ENCODE measurements around the gene SCYGR2. TPM values are rescaled to one million over a fixed set of nuclear protein-coding genes. Genes with fewer than 3 reads are reported as not detected.

The SCYGR2 gene
- total and polyA plus RNA-seq, 7 experiments from 2014 or later = not detected

Other genes with a start within 250 kb of the SCYGR2 start
- gene TM4SF20, start 219.6 kb upstream of the SCYGR2 start, total RNA-seq = not detected
- gene TM4SF20, start 219.6 kb upstream of the SCYGR2 start, polyA plus RNA-seq = under 1 TPM in 1 of 2 donors, not detected in 1; 0.09 TPM
- gene SCYGR1, start 210.9 kb upstream of the SCYGR2 start, total RNA-seq = not detected
- not detected for gene SCYGR1, start 210.9 kb upstream of the SCYGR2 start, polyA plus RNA-seq
- 10 to 100 TPM; 52.8 to 84.5 (median 58.2) TPM for gene AGFG1, start 126.7 kb upstream of the SCYGR2 start, total RNA-seq
- 10 to 100 TPM; 10.6 to 29.5 TPM for gene AGFG1, start 126.7 kb upstream of the SCYGR2 start, polyA plus RNA-seq
- not detected for gene SCYGR3, start 15.9 kb downstream of the SCYGR2 start, total RNA-seq
- not detected for gene SCYGR3, start 15.9 kb downstream of the SCYGR2 start, polyA plus RNA-seq
- not detected for gene SCYGR4, start 18.6 kb downstream of the SCYGR2 start, total RNA-seq
- gene SCYGR4, start 18.6 kb downstream of the SCYGR2 start, polyA plus RNA-seq = not detected
- gene SCYGR5, start 67.9 kb downstream of the SCYGR2 start, total RNA-seq = not detected
- gene SCYGR5, start 67.9 kb downstream of the SCYGR2 start, polyA plus RNA-seq = not detected
- gene SLC19A3, start 119.1 kb downstream of the SCYGR2 start, total RNA-seq = not detected
- gene SLC19A3, start 119.1 kb downstream of the SCYGR2 start, polyA plus RNA-seq = not detected
- not detected for gene SCYGR6, start 125.9 kb downstream of the SCYGR2 start, total RNA-seq
- not detected for gene SCYGR6, start 125.9 kb downstream of the SCYGR2 start, polyA plus RNA-seq
- gene SCYGR7, start 129.4 kb downstream of the SCYGR2 start, total RNA-seq = not detected
- not detected for gene SCYGR7, start 129.4 kb downstream of the SCYGR2 start, polyA plus RNA-seq
- gene SCYGR8, start 147.0 kb downstream of the SCYGR2 start, total RNA-seq = not detected
- not detected for gene SCYGR8, start 147.0 kb downstream of the SCYGR2 start, polyA plus RNA-seq
- gene CCL20, start 214.9 kb downstream of the SCYGR2 start, total RNA-seq = 1 to 10 TPM in 2 of 5 experiments, under 1 TPM in 1, not detected in 2; 0.36 to 1.9 (median 1.4) TPM
- not detected for gene CCL20, start 214.9 kb downstream of the SCYGR2 start, polyA plus RNA-seq